Smooth muscle cell (in vitro differentiated cells): ENCODE results near the gene SGSM1. TPM values are rescaled to one million over a fixed set of nuclear protein-coding genes. Genes with fewer than 3 reads are reported as not detected.

Experiments
- DNase-seq: peaks from one replicate; lab custom pipeline; 2025; ENCODE audit not compliant: unreplicated experiment; lab: John Stamatoyannopoulos, UW
- H2AFZ ChIP-seq: fragments of 200-600 bp; sonication (generic); 2 replicates; pipeline ENCODE4 v1.6.0; 2016; ENCODE audit warnings: antibody characterized with exemption, low read depth, mild to moderate bottlenecking
- H3F3A ChIP-seq: fragments of 200-600 bp; sonication (generic); 2 replicates; pipeline ENCODE4 v1.6.0; 2017; ENCODE audit warnings: antibody characterized with exemption, low read depth
- H3K27ac ChIP-seq: fragments of 200-600 bp; sonication (generic); 2 replicates; pipeline ENCODE4 v1.5.1; 2016; ENCODE audit warnings: low read depth, mild to moderate bottlenecking
- H3K27me3 ChIP-seq: fragments of 200-600 bp; sonication (generic); 2 replicates; pipeline ENCODE4 v1.6.1; 2016; ENCODE audit warnings: low read depth, mild to moderate bottlenecking
- H3K36me3 ChIP-seq: fragments of 200-600 bp; sonication (generic); 2 replicates; pipeline ENCODE4 v1.5.1; 2016; ENCODE audit warnings: low read depth
- H3K4me1 ChIP-seq: fragments of 200-600 bp; sonication (generic); 2 replicates; pipeline ENCODE4 v1.5.1; 2016; ENCODE audit warnings: low read depth
- H3K4me2 ChIP-seq: fragments of 200-600 bp; sonication (generic); 2 replicates; pipeline ENCODE4 v1.6.0; 2016; ENCODE audit warnings: mild to moderate bottlenecking
- H3K4me3 ChIP-seq: fragments of 200-600 bp; sonication (generic); 2 replicates; pipeline ENCODE4 v1.5.1; 2016; ENCODE audit warnings: mild to moderate bottlenecking
- H3K79me2 ChIP-seq: fragments of 200-600 bp; sonication (generic); 2 replicates; pipeline ENCODE4 v1.6.0; 2016; ENCODE audit warnings: low read depth, mild to moderate bottlenecking
- H3K9ac ChIP-seq: fragments of 200-600 bp; sonication (generic); 2 replicates; pipeline ENCODE4 v1.6.0; 2016; ENCODE audit warnings: low read depth
- H3K9me3 ChIP-seq: fragments of 200-600 bp; sonication (generic); replicated peaks from 2 replicates; pipeline ENCODE4 v1.5.1; 2016; ENCODE audit warnings: low read depth
- H4K20me1 ChIP-seq: fragments of 200-600 bp; sonication (generic); 2 replicates; pipeline ENCODE4 v1.6.0; 2016; ENCODE audit warnings: low read depth
- CTCF ChIP-seq: fragments of 200-600 bp; sonication (generic); IDR thresholded peaks from 2 replicates; pipeline ENCODE4 v1.5.1; 2017; ENCODE audit warnings: borderline replicate concordance, mild to moderate bottlenecking, antibody characterized with exemption; ENCODE audit not compliant: insufficient read depth, poor library complexity, severe bottlenecking
- WGBS: methylation state at CpG from one replicate; pipeline ENCODE4 v1.1.7; 2016; ENCODE audit warnings: low lambda C conversion rate; 5-methylcytosine and 5-hydroxymethylcytosine counted together
- polyA plus RNA-seq: library from polyadenylated mRNA; unstranded; fragments of >200 nt; fragmentation: Nextera tagmentation; extraction: Ambion mirVana; gene quantifications from 2 replicates; pipeline ENCODE4 v1.2.1, GENCODE V29; 2016
- total RNA-seq: library from RNA; depleted of rRNA; stranded (reverse); fragments of >200 nt; gene quantifications from 2 replicates; pipeline ENCODE4 v1.2.3, GENCODE V29; 2014

The SGSM1 gene
- total and polyA plus RNA-seq, 2 experiments from 2014 or later = 0.18 TPM; not detected in 1

DNA sequence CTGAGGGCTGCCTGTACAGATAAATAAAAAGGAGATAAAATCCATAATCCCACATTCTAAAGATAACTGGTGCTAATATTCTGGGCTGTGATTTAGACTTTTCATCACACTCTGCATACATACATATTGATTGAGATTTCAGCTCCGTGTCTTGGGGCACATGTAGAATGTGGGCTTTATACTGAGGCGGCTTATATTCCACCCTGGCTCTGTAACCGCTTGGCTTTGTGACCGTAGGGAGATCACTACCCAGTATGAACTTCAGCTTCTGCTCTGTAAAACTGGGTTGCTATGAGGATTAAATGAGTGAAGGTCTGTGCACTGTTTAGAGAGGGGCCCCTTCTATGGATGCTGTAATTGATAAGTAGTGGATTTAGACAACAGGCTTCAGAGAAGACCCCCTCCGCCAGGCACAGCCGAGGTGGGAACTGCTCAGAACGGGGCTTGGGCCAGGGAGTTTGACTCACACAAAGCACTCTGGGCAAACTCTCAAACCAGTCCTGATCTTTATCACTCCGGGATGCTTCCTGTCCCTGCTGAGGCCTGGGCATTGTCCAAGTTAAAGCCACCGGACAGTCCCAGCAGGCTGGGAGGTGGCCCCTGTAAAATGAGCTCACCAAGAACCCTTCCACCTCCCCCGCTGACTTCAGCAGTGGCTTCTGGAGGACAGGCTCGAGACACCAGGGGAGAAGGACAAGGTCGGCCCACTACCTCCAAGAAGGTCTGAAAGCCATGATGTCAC lies 163.7 kb downstream of the SGSM1 start:
- H4K20me1 ChIP-seq = no peaks in the 10 kb centered on the region
- H3K4me2 ChIP-seq = peak overlapping the region; percentile 40
- no peaks in the 10 kb centered on the region for H3K27me3 ChIP-seq
- no peak for DNase-seq
- peaks cover 13% of the 10 kb centered on the region for H3K4me1 ChIP-seq
- no peak overlapping the region for H3K9ac ChIP-seq
- H3K79me2 ChIP-seq = peaks cover 3% of the 10 kb centered on the region
- H3K9me3 ChIP-seq = no peaks in the 10 kb centered on the region
- H3K36me3 ChIP-seq = no peaks in the 10 kb centered on the region
- WGBS = 18% methylated on average over 12 of the region's 12 CpGs
- H3K4me3 ChIP-seq = no peak overlapping the region
- no peaks in the 10 kb centered on the region for H3F3A ChIP-seq
- no peak for TF ChIP-seq CTCF
- H2AFZ ChIP-seq = no peak overlapping the region
- peak overlapping the region; percentile 14 for H3K27ac ChIP-seq

DNA sequence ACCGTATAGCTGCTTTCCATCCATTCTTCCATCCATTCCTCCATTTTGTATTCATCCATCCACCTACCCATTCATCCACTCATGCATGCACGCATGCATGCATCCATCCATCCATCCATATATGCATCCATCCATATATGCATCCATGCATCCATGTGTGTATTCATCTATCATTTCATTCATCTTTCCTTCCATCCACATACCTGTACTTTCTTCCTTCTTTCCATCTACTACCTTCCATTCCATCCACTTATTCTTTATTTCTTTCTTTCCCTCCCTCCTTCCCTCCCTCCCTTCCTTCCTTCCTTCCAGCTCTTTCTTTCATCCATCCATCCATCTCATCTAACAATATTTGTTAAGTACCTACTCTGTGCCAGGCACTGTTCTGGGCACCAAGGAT lies 166.4 kb downstream of the SGSM1 start:
- Histone ChIP-seq H3K27me3 (no peaks in the 10 kb centered on the region), H4K20me1 (no peaks in the 10 kb centered on the region), H3K4me3 (no peak overlapping the region), H3K9me3 (no peaks in the 10 kb centered on the region), H3K36me3 (no peaks in the 10 kb centered on the region), H3K4me2 (no peak overlapping the region), H3K79me2 (no peaks in the 10 kb centered on the region), H3F3A (no peaks in the 10 kb centered on the region), H3K4me1 (peaks cover 28% of the 10 kb centered on the region), H2AFZ (no peak overlapping the region), H3K27ac (no peak overlapping the region), H3K9ac (no peak overlapping the region)
- TF ChIP-seq CTCF = no peak
- WGBS = 98% methylated on average over 2 of the region's 2 CpGs
- DNase-seq = no peak

DNA sequence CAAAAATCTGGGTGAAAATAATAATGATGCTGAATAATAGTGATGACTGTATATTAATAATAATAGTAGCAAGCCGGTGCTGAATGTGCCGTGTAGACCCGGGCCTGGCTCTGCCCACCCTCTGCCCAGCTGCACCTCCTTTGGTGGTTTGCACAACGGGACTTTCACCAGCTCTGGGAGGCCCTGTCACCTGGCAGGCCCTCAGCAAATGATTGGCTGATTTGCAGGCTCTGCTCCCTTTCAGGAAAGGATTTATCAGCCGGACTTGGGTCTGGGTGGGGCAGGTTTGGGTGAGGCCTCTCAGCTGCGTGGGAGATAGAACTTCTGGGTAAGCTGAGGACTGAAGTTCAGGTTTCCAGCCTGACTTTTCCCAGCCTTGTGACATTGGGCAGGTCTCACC lies 167.9 kb downstream of the SGSM1 start:
- DNase-seq = no peak
- H3K4me2 ChIP-seq = no peak overlapping the region

More for the DNA sequence above, 167.9 kb downstream of the SGSM1 start:
- Histone ChIP-seq H4K20me1 (no peaks in the 10 kb centered on the region), H3K9me3 (no peaks in the 10 kb centered on the region), H3K36me3 (no peaks in the 10 kb centered on the region), H2AFZ (no peak overlapping the region), H3K9ac (no peak overlapping the region), H3K4me3 (no peak overlapping the region), H3K27ac (no peak overlapping the region), H3K27me3 (no peaks in the 10 kb centered on the region), H3K79me2 (peaks cover 4% of the 10 kb centered on the region), H3F3A (no peaks in the 10 kb centered on the region), H3K4me1 (peaks cover 30% of the 10 kb centered on the region)
- TF ChIP-seq CTCF = no peak
- WGBS = 89% methylated on average over 6 of the region's 6 CpGs
